Stromal cell of bone marrow (primary cell): ENCODE measurements around the gene GIT2.
"Not testable (repeated sequence)": the region's sequence is repeated elsewhere in the genome, so short reads cannot be mapped to it uniquely, and the experiment has no call there.

Experiments
- DNase-seq: peaks from one replicate; pipeline ENCODE4 v3.0.0-alpha.2; 2012; ENCODE audit warnings: low read depth

The GIT2 gene

GRCh38 chr12:109995686-109996482, at the start of gene GIT2:
Gene GIT2, minus strand, starts transcription at chr12:109996368. Its CDS starts 144 bp downstream, at chr12:109996224.
- peak; percentile 85 for DNase-seq

DNA sequence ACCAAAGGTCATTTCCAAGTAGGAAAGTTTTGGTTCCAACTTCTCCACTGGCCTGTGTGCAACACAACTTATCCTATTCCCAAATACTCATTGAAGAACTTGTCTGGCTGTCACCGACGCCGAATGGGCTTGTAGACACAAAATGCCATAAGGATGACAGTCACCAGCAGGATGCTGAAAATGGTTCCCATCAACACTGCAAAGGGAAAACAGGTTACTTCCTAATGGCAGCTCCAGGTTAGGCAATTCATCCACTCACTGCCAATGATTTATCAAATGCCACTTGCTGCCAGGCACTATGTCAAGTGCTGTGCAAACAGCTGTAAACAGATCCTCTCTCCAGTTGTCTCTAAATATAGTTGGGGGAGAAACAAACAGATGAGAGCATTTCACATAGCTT, 46.1 kb upstream of the GIT2 start:
- DNase-seq, result no peak

- DNase-seq, result peak; percentile 68
These were observed 43.1 kb upstream of the GIT2 start for GRCh38 chr12:110039085-110039807.

DNA sequence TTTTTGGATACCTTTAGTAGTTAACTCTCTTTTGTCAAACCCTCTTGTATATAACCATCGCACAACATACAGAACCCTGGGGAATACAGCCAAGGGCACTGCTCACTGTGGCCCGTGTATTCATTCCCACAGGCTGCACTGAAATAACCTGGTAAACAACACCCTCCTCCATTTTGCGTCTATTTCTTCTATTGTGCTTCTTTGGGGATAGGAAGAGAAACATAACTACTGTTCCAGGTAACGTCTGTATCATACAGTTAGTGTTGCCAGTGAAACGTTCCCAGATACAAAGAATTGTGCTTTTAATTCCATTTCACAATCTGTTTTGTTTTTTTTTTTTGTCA, 42.5 kb upstream of the GIT2 start:
- DNase-seq, result no peak

GRCh38 chr12:110037315-110037714, 41.1 kb upstream of the GIT2 start:
- no peak for DNase-seq

GRCh38 chr12:110035534-110036104, 39.5 kb upstream of the GIT2 start:
- DNase-seq, result no peak

- no peak for DNase-seq
These were observed 37.7 kb upstream of the GIT2 start for GRCh38 chr12:110033888-110034287.

DNA sequence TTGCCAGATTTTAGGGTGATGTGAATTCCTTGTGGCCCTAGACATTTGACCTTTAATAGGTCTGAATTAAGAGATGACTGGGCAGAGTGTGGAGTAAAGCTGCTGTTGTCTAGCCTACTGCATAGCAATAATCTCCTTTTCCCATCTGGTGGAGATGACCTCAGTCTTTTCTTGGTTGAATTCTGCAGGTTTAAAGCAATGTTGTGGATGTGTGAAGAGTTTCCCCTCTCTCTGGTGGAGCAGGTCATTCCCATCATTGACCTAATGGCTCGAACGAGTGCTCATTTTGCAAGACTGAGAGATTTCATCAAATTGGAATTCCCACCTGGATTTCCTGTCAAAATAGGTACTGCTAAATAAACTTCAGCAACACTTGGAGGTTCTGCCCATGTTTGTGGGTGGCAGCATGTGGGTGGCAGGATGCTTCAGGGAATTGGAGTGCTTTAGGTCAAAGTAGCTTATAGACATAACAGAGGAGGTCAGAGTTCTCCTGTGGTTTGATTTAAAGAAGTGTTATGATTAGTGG, 33.2 kb upstream of the GIT2 start:
- no peak for DNase-seq

DNA sequence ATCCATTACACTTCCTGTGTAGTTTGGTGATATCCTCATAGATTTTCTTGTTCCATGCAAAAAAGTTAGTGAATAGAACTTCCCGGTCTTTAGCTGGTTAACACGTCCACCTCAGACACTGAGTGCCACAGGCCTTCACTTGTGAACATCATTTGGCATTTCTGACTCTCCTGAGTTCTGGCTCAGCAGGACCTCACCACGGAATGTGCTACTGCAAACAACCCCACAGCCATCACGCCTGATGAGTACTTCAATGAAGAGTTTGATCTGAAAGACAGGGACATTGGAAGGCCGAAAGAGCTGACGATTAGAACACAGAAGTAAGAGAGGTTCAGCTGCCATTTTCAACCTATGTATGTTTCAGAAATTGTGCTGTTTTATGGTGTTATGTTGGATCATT, 32.2 kb upstream of the GIT2 start:
- no peak for DNase-seq

DNA sequence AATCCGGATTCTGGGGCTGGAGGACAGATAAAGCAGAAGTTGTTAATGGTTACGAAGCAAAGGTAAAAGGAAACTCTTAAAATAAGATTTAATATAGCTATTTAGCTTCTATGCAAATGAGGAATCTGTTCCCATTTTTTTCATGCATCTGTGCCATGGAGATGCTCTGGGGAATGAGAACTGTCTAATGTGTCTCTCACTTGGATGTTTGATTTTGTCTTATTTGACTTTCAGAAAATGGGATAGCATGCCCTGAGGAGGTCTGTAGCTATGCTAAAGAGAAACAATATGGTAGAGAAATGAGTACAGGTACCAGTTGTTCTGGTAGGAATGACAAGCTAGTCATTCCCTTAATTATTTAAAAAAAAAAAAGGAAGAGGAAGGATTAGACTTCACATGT, 27.9 kb upstream of the GIT2 start:
- DNase-seq, result no peak

DNA sequence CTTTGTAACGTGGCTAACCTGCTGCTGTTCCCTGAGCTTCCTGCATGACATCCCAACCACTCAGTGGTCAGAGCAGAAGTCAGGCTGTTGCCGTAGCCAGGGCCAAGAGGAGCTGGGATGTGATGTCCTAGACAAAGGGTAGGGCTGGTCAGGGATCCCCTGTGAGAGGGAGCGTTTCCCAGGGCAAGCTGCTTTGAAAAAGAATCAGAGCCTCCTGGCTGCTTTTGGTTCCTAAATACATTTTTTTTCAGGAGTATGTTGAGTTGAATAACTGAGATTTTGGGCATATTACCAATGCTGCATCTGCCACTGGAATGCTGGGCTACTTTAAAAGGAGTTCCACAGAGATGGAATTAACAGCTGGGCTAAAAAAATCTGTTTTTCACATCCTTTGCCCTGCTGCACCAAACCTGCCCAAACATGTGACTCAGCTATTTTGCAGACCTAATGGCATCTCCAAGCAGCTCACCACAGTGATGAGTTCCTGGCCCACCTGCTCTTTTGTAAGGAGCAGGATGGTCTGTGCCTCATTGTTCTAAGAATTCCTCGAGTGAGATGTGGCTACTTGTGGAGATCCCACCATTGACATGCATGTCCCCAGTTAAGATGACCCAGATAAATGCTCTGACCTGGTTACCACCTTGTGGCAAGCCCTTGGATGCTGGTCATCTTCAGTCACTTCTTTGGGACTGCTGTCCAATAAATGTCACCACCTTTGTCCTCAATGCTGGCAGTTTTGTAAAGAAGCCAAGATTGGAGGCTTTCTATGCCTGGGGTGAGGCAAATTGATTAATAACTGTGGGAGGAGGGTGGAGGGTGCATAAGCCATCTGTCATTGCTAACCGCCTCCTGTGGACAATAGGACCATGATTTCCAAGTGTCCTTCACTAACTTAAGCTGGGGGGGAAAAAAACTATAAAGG, 27.2 kb upstream of the GIT2 start:
- no peak for DNase-seq

DNA sequence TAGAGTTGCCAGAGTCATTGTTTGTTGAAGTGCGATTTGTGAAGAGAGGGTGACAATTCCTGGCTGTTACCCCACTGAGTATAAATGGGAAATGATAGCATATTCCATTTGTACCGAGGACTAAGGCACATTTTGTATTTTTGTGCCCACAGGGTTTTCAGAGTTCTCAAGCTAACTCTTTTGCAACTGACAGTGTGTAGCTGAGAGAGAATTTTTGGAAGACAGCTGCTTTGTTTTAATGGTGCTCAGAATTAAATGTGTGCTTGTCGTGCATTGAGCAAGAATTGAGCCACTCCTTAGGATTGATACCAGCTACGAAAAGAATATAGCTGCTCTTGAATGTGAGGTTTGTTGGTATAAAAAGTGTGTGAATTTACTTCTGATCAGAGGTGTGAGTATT, 24.8 kb upstream of the GIT2 start:
- DNase-seq, result no peak

- DNase-seq, result no peak
These were observed 19.0 kb upstream of the GIT2 start for GRCh38 chr12:110015132-110015531.

GRCh38 chr12:110012659-110013058, 16.5 kb upstream of the GIT2 start:
- DNase-seq, result no peak

DNA sequence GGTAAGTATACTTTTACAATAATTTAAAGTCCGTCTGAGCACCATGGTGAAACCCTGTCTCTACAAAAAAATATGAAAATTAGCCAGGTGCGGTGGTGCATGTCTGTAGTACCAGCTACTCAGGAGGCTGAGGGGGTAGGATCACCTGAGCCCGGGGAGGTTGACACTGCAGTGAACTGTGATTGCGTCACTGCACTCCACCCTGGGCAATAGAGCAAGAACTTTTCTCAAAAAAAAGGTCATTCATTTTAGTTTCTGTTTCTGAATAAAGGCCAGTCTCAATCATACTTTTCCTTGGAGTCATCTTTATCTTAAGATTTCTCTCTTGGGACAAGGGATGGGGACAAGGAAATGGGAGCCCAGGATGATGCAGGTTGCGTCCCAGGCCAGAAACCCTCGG, 16.0 kb upstream of the GIT2 start:
- DNase-seq, result no peak

DNA sequence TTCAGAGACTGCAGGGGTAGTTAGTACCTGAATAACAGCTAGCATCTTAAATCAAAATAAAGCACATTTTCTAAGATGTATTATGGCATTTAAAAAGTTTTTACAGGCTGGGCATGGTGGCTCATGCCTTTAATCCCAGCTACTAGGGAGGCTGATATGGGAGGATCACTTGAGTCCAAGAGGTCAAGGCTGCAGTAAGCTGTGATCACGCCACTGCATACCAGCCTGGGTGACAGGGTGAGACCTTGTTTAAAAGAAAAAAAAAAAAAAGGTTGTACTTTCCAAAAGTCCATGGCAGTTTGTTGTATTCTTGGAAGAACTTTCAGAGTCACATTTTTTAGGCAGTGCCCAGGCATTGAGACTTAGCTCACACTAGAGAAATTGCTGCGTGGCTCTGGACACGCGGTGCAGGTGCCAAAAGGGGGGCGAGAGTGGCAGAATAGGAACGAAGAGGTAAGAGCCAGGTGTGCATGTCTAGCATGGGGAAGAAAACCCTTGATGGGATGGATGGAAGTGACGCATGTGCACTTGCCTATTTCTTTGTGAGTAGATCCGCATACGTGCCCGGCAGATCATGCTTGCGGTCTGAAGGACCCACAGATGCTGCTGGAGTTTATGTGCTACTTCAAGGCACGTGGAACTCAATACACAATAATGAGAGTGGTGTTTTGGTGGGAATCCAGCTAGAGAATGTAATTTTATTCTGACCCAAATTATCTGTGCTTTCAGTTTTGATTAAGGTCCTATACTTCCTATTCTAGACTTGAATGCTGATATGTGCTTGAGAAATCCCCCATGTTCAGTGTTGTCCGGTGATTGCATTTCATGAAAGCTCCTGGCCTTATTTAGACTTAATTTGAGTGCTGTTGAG, 14.9 kb upstream of the GIT2 start:
- no peak for DNase-seq

DNA sequence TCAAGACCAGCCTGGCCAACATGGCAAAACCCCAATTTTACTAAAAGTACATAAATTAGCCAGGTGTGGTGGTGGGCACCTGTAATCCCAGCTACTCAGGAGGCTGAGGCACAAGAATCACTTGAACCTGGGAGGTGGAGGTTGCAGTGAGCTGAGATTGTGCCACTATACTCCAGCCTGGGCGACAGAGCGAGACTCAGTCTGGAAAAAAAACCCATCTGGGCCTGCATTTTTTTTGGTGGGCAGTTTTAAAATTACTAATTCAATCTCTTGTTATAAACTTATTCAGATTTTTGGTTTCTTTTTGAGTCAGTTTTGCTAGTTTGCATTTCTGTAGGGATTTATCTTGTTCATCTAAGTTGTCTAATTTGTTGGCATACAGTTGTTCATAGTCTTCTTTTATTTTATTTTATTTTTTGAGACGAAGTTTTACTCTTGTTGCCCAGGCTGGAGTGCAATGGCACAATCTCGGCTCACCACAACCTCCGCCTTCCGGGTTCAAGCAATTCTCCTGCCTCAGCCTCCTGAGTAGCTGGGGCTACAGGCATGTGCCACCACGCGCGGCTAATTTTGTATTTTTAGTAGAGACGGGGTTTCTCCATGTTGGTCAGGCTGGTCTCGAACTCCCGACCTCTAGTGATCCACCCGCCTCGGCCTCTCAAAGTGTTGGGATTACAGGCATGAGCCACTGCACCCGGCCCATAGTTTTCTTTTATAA, 12.7 kb upstream of the GIT2 start:
- DNase-seq, result not testable (repeated sequence)

- no peak for DNase-seq
These were observed 11.7 kb upstream of the GIT2 start for GRCh38 chr12:110007881-110008280.

DNA sequence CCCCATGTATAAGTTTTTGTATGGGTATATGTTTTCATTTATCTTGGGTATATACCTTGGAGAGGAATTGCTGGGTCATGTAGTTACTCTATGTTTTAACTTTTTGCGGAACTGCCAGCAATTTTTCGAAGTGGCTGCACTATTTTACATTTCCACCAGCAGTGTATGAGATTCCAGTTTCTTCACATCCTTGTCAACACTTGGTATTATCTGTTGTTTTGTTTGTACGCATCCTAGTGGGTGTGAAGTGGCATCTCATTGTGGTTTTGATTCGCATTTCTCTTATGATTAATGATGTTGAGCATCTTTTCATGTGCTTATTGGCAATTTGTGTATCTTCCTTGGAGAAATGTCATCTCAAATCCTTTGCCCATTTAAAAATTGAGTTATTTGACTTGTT, 9.9 kb upstream of the GIT2 start:
- DNase-seq, result no peak

DNA sequence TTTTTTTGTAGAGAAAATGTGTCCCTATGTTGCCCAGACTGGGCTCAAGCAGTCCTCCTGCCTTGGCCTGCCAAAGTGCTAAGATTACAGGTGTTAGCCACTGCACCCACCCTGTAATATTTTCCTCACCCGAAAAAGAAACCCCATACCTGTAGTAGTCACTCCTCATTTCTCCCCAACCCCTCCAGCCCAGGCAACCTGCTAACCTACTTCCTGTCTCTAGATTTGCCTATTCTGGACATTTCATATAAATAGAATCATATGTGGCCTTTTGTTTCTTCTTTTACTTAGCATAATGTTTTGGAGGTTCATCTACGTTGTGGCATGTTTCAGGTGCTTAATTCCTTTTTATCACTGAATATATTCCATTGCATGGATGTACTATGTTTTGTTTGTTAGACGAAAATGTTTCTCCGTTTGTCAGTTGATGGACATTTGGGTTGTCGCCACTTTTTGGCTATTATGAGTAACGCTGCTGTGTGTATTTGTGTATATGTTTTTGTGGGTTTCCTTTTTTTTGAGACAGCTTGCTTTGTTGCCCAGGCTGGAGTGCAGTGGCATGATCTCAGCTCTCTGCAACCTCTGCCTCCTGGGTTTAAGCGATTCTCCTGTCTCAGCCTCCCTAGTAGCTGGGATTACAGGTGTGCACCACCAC, 9.3 kb upstream of the GIT2 start:
- no peak for DNase-seq
